Measurements from ENCODE around the gene KANTR.
"Not testable (repeated sequence)": the region's sequence is repeated elsewhere in the genome, so short reads cannot be mapped to it uniquely, and the experiment has no call there.

Gene KANTR

GRCh38 chrX:53160297-53160983 lies 66.5 kb downstream of the KANTR start:
- Histone ChIP-seq H3K36me3 (replicated peaks in 1 of 2; ENCODE audit: control insufficient read depth in 2 of 2, insufficient read depth in 2 of 2, low read length in 2 of 2) (no peaks in the 10 kb centered on the region), H3K9me3 (replicated peaks in 1 of 2; ENCODE audit: control insufficient read depth in 2 of 2, insufficient read depth in 1 of 2, low read depth in 1 of 2, low read length in 2 of 2) (peaks cover 0 to under 1% of the 10 kb centered on the region in 2 donors), H2BK12ac (ENCODE audit: low read length) (no peak overlapping the region), H3K4ac (ENCODE audit: low read length) (no peak overlapping the region), H3K23ac (ENCODE audit: low read depth, low read length, poor library complexity) (no peak overlapping the region), H4K8ac (ENCODE audit: low read depth, low read length) (no peak overlapping the region), H2AFZ (ENCODE audit: low read length) (no peak overlapping the region), H3K14ac (ENCODE audit: low read length) (no peak overlapping the region), H3K4me3 (ENCODE audit: low read length in 2 of 2) (no peak overlapping the region), H3K4me2 (ENCODE audit: insufficient read depth, low read length, poor library complexity, severe bottlenecking) (no peak overlapping the region), H3K9ac (ENCODE audit: low read depth, low read length, poor library complexity) (no peak overlapping the region), H3K79me1 (ENCODE audit: low read depth, low read length) (no peaks in the 10 kb centered on the region), H4K91ac (ENCODE audit: low read depth, low read length, poor library complexity) (no peak overlapping the region), H2BK15ac (ENCODE audit: low read length) (no peak overlapping the region), H2BK120ac (ENCODE audit: low read depth, low read length) (no peak overlapping the region), H3K27ac (replicated peaks; ENCODE audit: low read length) (no peak overlapping the region), H2BK5ac (ENCODE audit: low read length) (no peak overlapping the region), H3K18ac (ENCODE audit: low read length) (no peak overlapping the region), H3K4me1 (ENCODE audit: control insufficient read depth in 2 of 2, insufficient read depth in 1 of 2, low read depth in 1 of 2, low read length in 2 of 2) (no peaks in the 10 kb centered on the region), H3K27me3 (ENCODE audit: control insufficient read depth in 3 of 3, insufficient read depth in 3 of 3, low read depth in 1 of 3, low read length in 3 of 3) (no peaks in the 10 kb centered on the region), H2AK5ac (ENCODE audit: low read depth, low read length) (no peak overlapping the region)
- no peak for DNase-seq (ENCODE audit: low spot score)
- WGBS, 2 donors (ENCODE audit: extremely low coverage in 2 of 2, insufficient read length in 2 of 2, insufficient replicate concordance in 1 of 2): no CpG with 5 or more reads among the region's 6 CpGs

- Histone ChIP-seq H2AK5ac (ENCODE audit: low read depth, low read length) (no peak overlapping the region), H2BK12ac (ENCODE audit: low read length) (no peak overlapping the region), H2BK5ac (ENCODE audit: low read length) (no peak overlapping the region), H3K4ac (ENCODE audit: low read length) (no peak overlapping the region), H3K14ac (ENCODE audit: low read length) (no peak overlapping the region), H3K9ac (ENCODE audit: low read depth, low read length, poor library complexity) (no peak overlapping the region), H2AFZ (ENCODE audit: low read length) (no peak overlapping the region), H3K4me2 (ENCODE audit: insufficient read depth, low read length, poor library complexity, severe bottlenecking) (no peak overlapping the region), H4K8ac (ENCODE audit: low read depth, low read length) (no peak overlapping the region), H3K27ac (replicated peaks; ENCODE audit: low read length) (no peak overlapping the region), H2BK120ac (ENCODE audit: low read depth, low read length) (no peak overlapping the region), H3K4me3 (ENCODE audit: low read length in 2 of 2) (no peak overlapping the region), H3K9me3 (replicated peaks in 1 of 2; ENCODE audit: control insufficient read depth in 2 of 2, insufficient read depth in 1 of 2, low read depth in 1 of 2, low read length in 2 of 2) (no peaks in the 10 kb centered on the region), H3K23ac (ENCODE audit: low read depth, low read length, poor library complexity) (no peak overlapping the region), H3K27me3 (ENCODE audit: control insufficient read depth in 3 of 3, insufficient read depth in 3 of 3, low read depth in 1 of 3, low read length in 3 of 3) (no peaks in the 10 kb centered on the region), H3K36me3 (replicated peaks in 1 of 2; ENCODE audit: control insufficient read depth in 2 of 2, insufficient read depth in 2 of 2, low read length in 2 of 2) (no peaks in the 10 kb centered on the region), H4K91ac (ENCODE audit: low read depth, low read length, poor library complexity) (no peak overlapping the region), H3K4me1 (ENCODE audit: control insufficient read depth in 2 of 2, insufficient read depth in 1 of 2, low read depth in 1 of 2, low read length in 2 of 2) (no peaks in the 10 kb centered on the region), H2BK15ac (ENCODE audit: low read length) (no peak overlapping the region), H3K79me1 (ENCODE audit: low read depth, low read length) (no peaks in the 10 kb centered on the region), H3K18ac (ENCODE audit: low read length) (no peak overlapping the region)
- no CpG with 5 or more reads among the region's 7 CpGs for WGBS, 2 donors (ENCODE audit: extremely low coverage in 2 of 2, insufficient read length in 2 of 2, insufficient replicate concordance in 1 of 2)
- no peak for DNase-seq (ENCODE audit: low spot score)
Measured at GRCh38 chrX:53163436-53163835, 69.5 kb downstream of the KANTR start.

- H2AK5ac ChIP-seq (ENCODE audit: low read depth, low read length); DNase-seq (ENCODE audit: low spot score); H4K8ac ChIP-seq (ENCODE audit: low read depth, low read length); H3K18ac ChIP-seq (ENCODE audit: low read length); H3K79me1 ChIP-seq (ENCODE audit: low read depth, low read length); H3K4me3 ChIP-seq (ENCODE audit: low read length in 2 of 2); H3K23ac ChIP-seq (ENCODE audit: low read depth, low read length, poor library complexity); H3K9me3 ChIP-seq (replicated peaks in 1 of 2; ENCODE audit: control insufficient read depth in 2 of 2, insufficient read depth in 1 of 2, low read depth in 1 of 2, low read length in 2 of 2); H2BK15ac ChIP-seq (ENCODE audit: low read length); H2BK12ac ChIP-seq (ENCODE audit: low read length); H3K4ac ChIP-seq (ENCODE audit: low read length); H4K91ac ChIP-seq (ENCODE audit: low read depth, low read length, poor library complexity); H3K36me3 ChIP-seq (replicated peaks in 1 of 2; ENCODE audit: control insufficient read depth in 2 of 2, insufficient read depth in 2 of 2, low read length in 2 of 2); H2BK5ac ChIP-seq (ENCODE audit: low read length); H2BK120ac ChIP-seq (ENCODE audit: low read depth, low read length); H3K4me1 ChIP-seq (ENCODE audit: control insufficient read depth in 2 of 2, insufficient read depth in 1 of 2, low read depth in 1 of 2, low read length in 2 of 2); H3K27ac ChIP-seq (replicated peaks; ENCODE audit: low read length); H3K27me3 ChIP-seq (ENCODE audit: control insufficient read depth in 3 of 3, insufficient read depth in 3 of 3, low read depth in 1 of 3, low read length in 3 of 3); H3K14ac ChIP-seq (ENCODE audit: low read length); H3K4me2 ChIP-seq (ENCODE audit: insufficient read depth, low read length, poor library complexity, severe bottlenecking); H3K9ac ChIP-seq (ENCODE audit: low read depth, low read length, poor library complexity); H2AFZ ChIP-seq (ENCODE audit: low read length): not testable (repeated sequence)
- WGBS, 2 donors (ENCODE audit: extremely low coverage in 2 of 2, insufficient read length in 2 of 2, insufficient replicate concordance in 1 of 2): no CpG with 5 or more reads among the region's 6 CpGs
Measured at GRCh38 chrX:53164566-53164965, 70.6 kb downstream of the KANTR start.

GRCh38 chrX:53166103-53166502 lies 72.2 kb downstream of the KANTR start:
- Histone ChIP-seq H2BK15ac (ENCODE audit: low read length) (no peak overlapping the region), H3K14ac (ENCODE audit: low read length) (no peak overlapping the region), H3K27ac (replicated peaks; ENCODE audit: low read length) (no peak overlapping the region), H2AK5ac (ENCODE audit: low read depth, low read length) (no peak overlapping the region), H3K4me2 (ENCODE audit: insufficient read depth, low read length, poor library complexity, severe bottlenecking) (no peak overlapping the region), H3K79me1 (ENCODE audit: low read depth, low read length) (no peaks in the 10 kb centered on the region), H3K36me3 (replicated peaks in 1 of 2; ENCODE audit: control insufficient read depth in 2 of 2, insufficient read depth in 2 of 2, low read length in 2 of 2) (no peaks in the 10 kb centered on the region), H3K23ac (ENCODE audit: low read depth, low read length, poor library complexity) (no peak overlapping the region), H3K27me3 (ENCODE audit: control insufficient read depth in 3 of 3, insufficient read depth in 3 of 3, low read depth in 1 of 3, low read length in 3 of 3) (no peaks in the 10 kb centered on the region), H3K4me3 (ENCODE audit: low read length in 2 of 2) (no peak overlapping the region), H4K8ac (ENCODE audit: low read depth, low read length) (no peak overlapping the region), H2AFZ (ENCODE audit: low read length) (no peak overlapping the region), H2BK12ac (ENCODE audit: low read length) (no peak overlapping the region), H2BK5ac (ENCODE audit: low read length) (no peak overlapping the region), H3K9ac (ENCODE audit: low read depth, low read length, poor library complexity) (no peak overlapping the region), H2BK120ac (ENCODE audit: low read depth, low read length) (no peak overlapping the region), H3K9me3 (replicated peaks in 1 of 2; ENCODE audit: control insufficient read depth in 2 of 2, insufficient read depth in 1 of 2, low read depth in 1 of 2, low read length in 2 of 2) (no peaks in the 10 kb centered on the region), H3K18ac (ENCODE audit: low read length) (no peak overlapping the region), H4K91ac (ENCODE audit: low read depth, low read length, poor library complexity) (no peak overlapping the region), H3K4me1 (ENCODE audit: control insufficient read depth in 2 of 2, insufficient read depth in 1 of 2, low read depth in 1 of 2, low read length in 2 of 2) (no peaks in the 10 kb centered on the region), H3K4ac (ENCODE audit: low read length) (no peak overlapping the region)
- no peak for DNase-seq (ENCODE audit: low spot score)
- no CpG with 5 or more reads among the region's 3 CpGs for WGBS, 2 donors (ENCODE audit: extremely low coverage in 2 of 2, insufficient read length in 2 of 2, insufficient replicate concordance in 1 of 2)
